ENCODE results near the gene SIAH3.

Gene SIAH3

GRCh38 chr13:45821811-45822210, 29.7 kb downstream of the SIAH3 start:
- no peak for TF ChIP-seq ZNF274 (IDR thresholded peaks at IDR 0.05; ENCODE audit: low read depth, low read length)

DNA sequence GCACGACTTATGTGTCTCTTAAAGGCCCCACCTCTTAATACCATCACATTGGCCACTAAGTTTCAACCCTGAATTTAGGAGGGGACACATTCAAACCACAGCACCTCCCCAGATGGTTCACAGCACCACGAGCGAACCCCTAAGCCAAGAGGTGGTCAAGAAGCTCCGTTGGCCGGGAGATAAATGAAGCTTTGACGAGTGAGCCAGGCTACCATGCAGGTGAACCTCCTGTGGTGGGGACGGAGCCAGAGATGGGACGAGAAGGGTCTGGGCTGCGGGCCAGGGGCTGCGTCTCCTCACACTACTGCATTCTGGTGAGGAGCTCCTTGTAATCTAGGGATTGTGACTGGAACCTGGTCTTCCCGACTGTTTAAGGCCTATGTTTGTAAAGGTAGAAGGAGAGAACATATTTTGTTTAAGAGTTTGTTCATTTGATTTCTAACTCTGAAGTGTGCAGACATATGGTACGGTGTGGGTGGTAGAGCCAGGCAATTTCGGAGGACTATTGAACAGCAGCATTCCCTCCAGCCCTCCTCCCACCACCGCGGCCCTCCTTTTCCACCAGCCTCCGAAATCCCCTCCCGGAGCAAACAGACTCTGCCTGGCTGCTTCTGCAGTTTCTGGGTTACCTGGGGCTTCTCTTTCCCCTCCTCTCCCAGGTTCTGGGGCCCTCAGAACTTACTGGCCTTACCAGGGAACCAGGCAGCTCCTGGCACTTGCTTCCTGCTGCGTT, 31.3 kb downstream of the SIAH3 start:
- H3K4me3 ChIP-seq (ENCODE audit: low read length) = no peak overlapping the region
- no peak for TF ChIP-seq ZNF274 (IDR thresholded peaks at IDR 0.05; ENCODE audit: low read depth, low read length)

More at GRCh38 chr13:45821811-45822210, 29.7 kb downstream of the SIAH3 start:
- H3K4me3 ChIP-seq (ENCODE audit: low read length) = no peak overlapping the region

DNA sequence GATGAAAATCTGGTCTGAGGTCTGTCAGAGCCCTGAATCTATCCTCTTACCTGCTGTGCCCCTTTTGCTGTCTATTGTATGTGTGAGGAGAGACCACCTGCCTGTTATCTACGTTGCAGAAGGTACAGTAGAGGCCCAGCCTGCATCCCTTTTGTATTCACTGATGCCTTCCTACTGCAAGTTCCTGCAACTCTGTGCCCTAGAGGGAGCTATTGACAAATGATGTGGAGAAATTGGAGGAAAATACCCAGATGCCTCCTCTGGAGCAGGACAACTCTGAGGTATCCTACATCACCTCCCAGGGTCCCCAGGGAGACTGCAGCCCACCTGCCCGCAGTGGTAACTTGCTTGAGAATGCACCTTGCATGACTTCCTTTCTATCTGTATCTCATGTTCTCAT, 33.7 kb downstream of the SIAH3 start:
- H3K4me3 ChIP-seq (ENCODE audit: low read length) = no peak overlapping the region
- no peak for TF ChIP-seq ZNF274 (IDR thresholded peaks at IDR 0.05; ENCODE audit: low read depth, low read length)

GRCh38 chr13:45816427-45816826, 35.1 kb downstream of the SIAH3 start:
- TF ChIP-seq ZNF274 (IDR thresholded peaks at IDR 0.05; ENCODE audit: low read depth, low read length) = no peak

DNA sequence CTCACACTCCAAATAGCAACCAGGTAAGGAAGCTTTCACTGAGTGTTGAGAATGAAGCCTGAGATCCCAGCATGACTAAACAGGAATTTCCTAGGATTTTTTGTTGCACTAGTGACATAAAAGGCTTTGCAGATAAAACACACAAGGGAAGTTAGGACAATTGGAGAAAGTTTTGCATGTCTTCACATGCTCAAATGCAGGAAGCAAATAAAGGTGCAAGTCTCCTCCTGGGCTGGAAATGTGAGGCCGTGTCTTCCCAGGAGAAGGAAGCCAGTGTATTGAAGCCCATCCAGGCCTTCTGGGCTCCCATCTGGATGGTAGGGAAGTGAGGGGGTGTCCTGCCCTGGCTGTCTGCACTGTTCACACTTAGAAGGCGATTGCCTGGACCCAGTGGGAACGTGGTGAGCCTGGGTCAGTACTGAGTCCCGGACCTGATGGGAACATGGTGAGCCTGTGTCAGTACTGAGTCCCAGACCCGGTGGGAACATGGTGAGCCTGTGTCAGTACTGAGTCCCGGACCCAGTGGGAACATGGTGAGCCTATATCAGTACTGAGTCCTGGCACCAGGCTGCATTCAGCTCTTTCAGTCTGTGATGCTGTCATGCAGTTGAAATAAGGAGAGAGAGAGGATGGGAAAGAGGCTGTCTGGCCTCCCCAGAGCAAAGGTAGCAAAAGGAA, 38.7 kb downstream of the SIAH3 start:
- no peak overlapping the region for H3K4me3 ChIP-seq (ENCODE audit: low read length)
- no peak for TF ChIP-seq ZNF274 (IDR thresholded peaks at IDR 0.05; ENCODE audit: low read depth, low read length)

More at GRCh38 chr13:45816427-45816826, 35.1 kb downstream of the SIAH3 start:
- H3K4me3 ChIP-seq (ENCODE audit: low read length) = no peak overlapping the region

- H3K4me3 ChIP-seq (ENCODE audit: low read length) = no peak overlapping the region
- no peak for TF ChIP-seq ZNF274 (IDR thresholded peaks at IDR 0.05; ENCODE audit: low read depth, low read length)
Observed at GRCh38 chr13:45811891-45812694, 39.5 kb downstream of the SIAH3 start.

DNA sequence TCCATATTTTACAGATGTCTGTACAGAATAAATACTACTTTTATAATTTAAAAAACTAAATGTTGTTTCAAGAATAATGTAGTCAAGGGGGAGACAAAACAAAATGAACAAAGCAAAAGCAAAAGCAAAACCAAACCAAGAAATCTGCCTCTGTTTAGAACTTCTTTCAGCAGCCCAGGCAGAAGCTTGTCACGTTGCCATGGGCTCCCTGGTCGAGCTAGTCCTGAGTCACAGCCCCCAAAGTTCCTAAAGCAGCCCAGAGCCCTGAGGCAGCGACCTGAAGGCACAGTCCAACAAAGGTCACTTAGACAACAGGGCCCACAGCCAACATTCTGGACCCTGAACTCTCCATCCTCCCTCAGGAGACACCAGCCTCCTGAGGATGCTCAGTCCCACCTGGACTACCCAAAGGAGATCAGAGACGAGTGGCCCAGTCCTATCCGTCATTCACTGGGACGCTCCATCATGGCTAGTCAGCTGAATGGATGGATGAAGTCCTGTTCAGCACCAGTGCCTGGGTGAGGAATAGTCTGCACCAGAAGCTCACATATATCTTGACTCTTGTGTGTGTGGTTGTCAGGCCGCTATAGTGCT, 41.7 kb downstream of the SIAH3 start:
- TF ChIP-seq ZNF274 (IDR thresholded peaks at IDR 0.05; ENCODE audit: low read depth, low read length) = no peak
- H3K4me3 ChIP-seq (ENCODE audit: low read length) = no peak overlapping the region

- no peak for TF ChIP-seq ZNF274 (IDR thresholded peaks at IDR 0.05; ENCODE audit: low read depth, low read length)
Observed at GRCh38 chr13:45808925-45809324, 42.6 kb downstream of the SIAH3 start.

GRCh38 chr13:45807520-45808099, 43.9 kb downstream of the SIAH3 start:
- H3K4me3 ChIP-seq (ENCODE audit: low read length) = no peak overlapping the region
- TF ChIP-seq ZNF274 (IDR thresholded peaks at IDR 0.05; ENCODE audit: low read depth, low read length) = no peak

More at GRCh38 chr13:45808925-45809324, 42.6 kb downstream of the SIAH3 start:
- no peak overlapping the region for H3K4me3 ChIP-seq (ENCODE audit: low read length)

DNA sequence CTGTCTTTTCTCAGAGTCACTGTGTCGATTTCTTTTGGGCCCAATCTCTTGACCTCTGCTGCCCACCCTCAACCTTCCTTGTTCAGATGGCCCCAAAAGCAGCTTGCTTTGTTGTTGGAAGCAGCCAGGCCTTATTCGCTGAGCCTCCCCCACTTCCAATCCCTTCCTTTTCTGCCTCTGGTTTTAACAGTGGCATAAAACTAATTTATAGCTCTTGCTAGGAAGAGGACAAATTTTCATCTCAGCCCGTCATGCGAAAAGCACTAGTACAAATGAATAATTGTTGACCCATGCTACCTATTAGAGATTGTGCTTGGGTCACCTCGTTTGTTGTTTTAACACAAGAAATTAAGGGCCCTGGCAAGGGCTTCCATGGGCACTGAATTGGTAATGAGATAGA, 51.1 kb downstream of the SIAH3 start:
- TF ChIP-seq ZNF274 (IDR thresholded peaks at IDR 0.05; ENCODE audit: low read depth, low read length) = no peak

DNA sequence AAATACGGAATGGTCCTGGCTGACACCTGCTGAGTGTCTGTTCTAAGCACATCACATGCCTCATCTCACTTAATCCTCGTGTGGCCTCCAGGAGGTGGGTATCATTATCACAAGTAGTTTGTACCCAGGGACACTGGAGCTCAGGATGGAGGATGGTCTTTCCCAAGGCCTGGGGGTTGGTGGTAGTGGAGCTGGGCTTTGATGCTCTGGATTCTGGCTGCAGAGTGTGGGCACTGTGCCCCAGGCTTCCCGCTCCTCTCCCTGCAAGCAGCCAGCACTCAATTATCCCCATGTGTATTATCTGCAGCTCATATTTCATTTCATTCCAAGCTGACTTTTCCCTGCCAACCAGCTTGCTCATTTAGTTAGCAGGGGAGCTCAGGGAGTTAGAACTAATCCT, 52.1 kb downstream of the SIAH3 start:
- no peak overlapping the region for H3K4me3 ChIP-seq (ENCODE audit: low read length)
- no peak for TF ChIP-seq ZNF274 (IDR thresholded peaks at IDR 0.05; ENCODE audit: low read depth, low read length)

More for the DNA sequence above, 51.1 kb downstream of the SIAH3 start:
- H3K4me3 ChIP-seq (ENCODE audit: low read length) = no peak overlapping the region

DNA sequence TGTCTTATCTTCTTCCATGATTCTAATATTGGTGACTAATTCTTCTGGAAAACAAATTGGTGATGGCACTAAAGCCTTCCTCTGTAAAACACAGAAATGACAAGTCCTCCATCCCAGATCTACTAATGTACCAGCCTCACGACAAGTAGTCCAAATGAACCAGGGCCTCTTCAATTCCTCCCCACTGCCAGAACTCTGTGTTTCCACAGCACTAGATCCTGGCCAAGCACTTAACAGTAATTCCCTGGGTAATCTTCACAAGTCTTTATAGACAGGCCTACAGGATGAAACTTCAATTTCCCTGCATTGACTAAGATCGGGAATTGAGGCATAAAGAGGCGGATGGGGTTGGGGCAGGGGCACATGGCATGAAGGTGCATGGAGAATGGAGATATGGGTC, 52.7 kb downstream of the SIAH3 start:
- no peak for TF ChIP-seq ZNF274 (IDR thresholded peaks at IDR 0.05; ENCODE audit: low read depth, low read length)
- H3K4me3 ChIP-seq (ENCODE audit: low read length) = no peak overlapping the region

DNA sequence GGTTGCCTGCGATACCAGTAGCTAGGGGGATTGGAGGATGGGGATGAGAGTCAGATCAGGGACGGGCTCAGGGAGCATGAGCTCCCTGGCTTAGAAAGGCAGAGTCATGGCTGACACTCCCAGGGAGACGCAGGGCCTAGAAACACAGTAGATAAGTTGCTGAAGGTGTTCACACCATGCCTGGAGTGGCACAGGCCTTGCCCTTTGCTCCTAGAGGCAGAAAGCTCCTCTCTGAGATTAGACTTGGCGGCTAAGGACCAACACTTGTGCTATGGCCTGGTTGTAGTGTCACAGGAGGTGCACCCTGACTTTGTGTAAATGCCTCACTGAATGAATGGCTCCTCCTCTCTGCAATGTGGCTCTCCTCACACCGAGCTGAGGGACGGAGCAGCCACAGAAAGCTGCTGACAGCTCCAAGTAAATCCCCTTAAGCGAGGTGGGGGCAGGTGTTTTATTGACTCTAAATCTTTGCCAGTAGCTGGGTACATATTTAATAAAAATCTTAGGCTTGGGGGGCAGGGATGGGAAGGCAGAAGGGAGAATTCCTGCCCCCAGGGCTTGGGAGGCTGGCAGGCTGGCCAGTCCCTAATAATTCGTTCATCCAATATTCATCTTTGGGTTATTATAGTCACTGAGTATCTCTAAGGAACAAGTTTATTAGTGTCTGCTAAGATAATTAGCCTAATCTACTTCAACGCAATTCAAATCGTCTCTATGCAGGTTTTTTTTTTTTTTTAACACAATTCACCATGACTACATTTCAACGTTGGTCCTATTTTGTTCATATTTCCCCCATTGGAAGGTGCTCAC, 54.9 kb downstream of the SIAH3 start:
- H3K4me3 ChIP-seq (ENCODE audit: low read length) = no peak overlapping the region
- TF ChIP-seq ZNF274 (IDR thresholded peaks at IDR 0.05; ENCODE audit: low read depth, low read length) = no peak
